ENCODE measurements around the gene AMN. TPM values are rescaled to one million over a fixed set of nuclear protein-coding genes. Genes with fewer than 3 reads are reported as not detected.

The AMN gene
- total RNA-seq, 4 donors from 2014 or later: 0.21 TPM; not detected in 3

DNA sequence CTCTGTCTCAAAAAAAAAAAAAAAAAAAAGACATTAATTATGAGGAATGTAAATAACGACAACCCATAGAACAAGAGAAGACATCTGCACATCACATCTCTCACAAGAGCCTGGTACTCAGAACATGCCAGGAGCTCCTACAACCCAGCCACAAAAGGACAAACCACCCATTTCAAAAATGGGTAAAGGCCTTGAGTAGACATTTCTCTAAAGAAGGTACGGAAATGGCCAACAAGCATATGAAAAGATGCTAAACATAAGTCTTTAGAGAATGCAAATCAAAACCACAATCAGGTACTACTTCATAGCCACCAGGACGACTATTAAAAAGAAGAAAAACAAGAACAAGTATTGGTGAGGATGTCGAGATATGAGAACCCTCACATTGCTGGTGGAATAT lies 13.3 kb downstream of the AMN start:
- Histone ChIP-seq H3K4me3 (no peak overlapping the region), H3K27me3 (peaks cover 0 to 2% of the 10 kb centered on the region in 2 donors), H3K4me1 (peaks cover 0 to 3% (median 2%) of the 10 kb centered on the region in 4 donors), H3K9me3 (no peaks in the 10 kb centered on the region), H3K27ac (no peak overlapping the region), H3K36me3 (peaks cover 2 to 93% (median 10%) of the 10 kb centered on the region in 3 donors)
- DNase-seq (ENCODE audit: low spot score in 2 of 2): no peak
- 88 to 92% methylated on average over 4 of the region's 4 CpGs for WGBS, 2 donors
- TF ChIP-seq EP300 (IDR thresholded peaks at IDR 0.05): no peak
- no peak for TF ChIP-seq POLR2A (IDR thresholded peaks at IDR 0.05)
- TF ChIP-seq, protein P1, sequence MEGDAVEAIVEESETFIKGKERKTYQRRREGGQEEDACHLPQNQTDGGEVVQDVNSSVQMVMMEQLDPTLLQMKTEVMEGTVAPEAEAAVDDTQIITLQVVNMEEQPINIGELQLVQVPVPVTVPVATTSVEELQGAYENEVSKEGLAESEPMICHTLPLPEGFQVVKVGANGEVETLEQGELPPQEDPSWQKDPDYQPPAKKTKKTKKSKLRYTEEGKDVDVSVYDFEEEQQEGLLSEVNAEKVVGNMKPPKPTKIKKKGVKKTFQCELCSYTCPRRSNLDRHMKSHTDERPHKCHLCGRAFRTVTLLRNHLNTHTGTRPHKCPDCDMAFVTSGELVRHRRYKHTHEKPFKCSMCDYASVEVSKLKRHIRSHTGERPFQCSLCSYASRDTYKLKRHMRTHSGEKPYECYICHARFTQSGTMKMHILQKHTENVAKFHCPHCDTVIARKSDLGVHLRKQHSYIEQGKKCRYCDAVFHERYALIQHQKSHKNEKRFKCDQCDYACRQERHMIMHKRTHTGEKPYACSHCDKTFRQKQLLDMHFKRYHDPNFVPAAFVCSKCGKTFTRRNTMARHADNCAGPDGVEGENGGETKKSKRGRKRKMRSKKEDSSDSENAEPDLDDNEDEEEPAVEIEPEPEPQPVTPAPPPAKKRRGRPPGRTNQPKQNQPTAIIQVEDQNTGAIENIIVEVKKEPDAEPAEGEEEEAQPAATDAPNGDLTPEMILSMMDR (IDR thresholded peaks at IDR 0.05): no peak

DNA sequence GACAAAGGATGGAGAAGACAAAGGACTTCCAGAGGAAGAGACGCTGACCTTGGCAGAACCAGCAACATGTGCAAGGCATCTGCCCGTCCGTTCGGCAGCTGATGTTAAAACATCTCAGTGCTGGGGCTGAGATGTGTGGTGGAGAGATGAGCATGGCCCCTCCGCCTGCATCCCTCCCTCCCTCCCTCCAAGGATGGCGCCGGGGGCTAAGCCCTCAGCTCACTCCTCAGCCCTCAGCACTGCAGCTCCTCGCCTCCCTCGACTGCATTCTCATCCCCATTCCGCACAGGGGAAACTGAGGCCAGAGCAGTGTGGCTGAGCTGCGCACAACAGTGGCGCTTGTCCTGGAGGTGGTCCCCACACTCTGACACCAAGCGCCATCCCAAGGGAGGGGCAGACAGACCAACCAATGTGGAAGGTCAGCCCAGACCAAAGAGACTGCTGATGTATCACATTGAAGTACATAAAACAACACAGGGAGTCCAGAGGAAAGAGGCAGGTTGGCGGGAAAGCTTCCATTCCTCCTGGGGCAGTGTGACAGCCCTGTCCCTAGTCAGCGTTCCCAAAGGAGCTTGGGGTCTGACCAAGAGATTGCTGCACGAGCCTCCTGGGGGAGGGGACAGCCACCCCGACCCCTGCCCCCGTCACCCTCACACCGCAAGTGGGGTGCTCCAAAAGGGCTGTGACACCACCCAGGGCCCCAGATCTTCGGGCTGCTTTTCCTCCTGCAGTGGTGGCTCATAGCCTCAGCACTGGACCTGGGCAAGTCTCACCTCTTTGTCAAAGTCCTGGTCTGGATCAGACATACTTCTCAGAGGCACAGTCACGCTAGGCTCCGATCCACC lies 15.1 kb downstream of the AMN start:
- H3K4me1 ChIP-seq: peaks cover 0 to 11% (median 0%) of the 10 kb centered on the region in 4 donors
- H3K27ac ChIP-seq: no peak overlapping the region
- no peak for TF ChIP-seq EP300 (IDR thresholded peaks at IDR 0.05)
- no peak for TF ChIP-seq POLR2A (IDR thresholded peaks at IDR 0.05)
- TF ChIP-seq, protein P1 (IDR thresholded peaks at IDR 0.05): no peak
- no peak overlapping the region for H3K4me3 ChIP-seq
- H3K9me3 ChIP-seq: no peaks in the 10 kb centered on the region
- H3K36me3 ChIP-seq: peaks cover 4 to 97% (median 10%) of the 10 kb centered on the region in 3 donors
- WGBS, 2 donors: 87 to 88% methylated on average over 22 of the region's 22 CpGs
- no peak for DNase-seq (ENCODE audit: low spot score in 2 of 2)
- H3K27me3 ChIP-seq: no peaks in the 10 kb centered on the region

DNA sequence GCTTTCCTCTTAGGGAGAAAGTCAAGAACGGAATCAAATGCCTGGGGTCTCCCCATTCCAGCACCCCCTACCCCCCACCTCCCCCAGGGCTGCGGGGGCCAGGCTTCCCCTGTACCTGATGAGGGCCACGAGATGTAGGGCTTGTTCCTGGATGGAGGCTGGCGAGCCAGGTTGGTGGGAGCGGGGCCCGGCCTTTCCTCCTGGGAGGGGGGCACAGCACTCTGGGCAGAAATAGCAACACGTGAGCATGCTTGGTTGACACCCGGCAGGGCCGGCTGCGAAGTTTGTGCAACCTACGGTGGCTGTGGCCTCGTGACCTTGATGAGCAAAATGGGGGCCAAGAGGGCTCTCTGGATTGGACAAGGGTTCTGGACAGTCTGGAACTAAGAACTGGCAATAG lies 15.7 kb downstream of the AMN start:
- Histone ChIP-seq H3K36me3 (peaks cover 4 to 97% (median 10%) of the 10 kb centered on the region in 3 donors), H3K27me3 (no peaks in the 10 kb centered on the region), H3K4me3 (no peak overlapping the region), H3K4me1 (peaks cover 0 to 11% (median 0%) of the 10 kb centered on the region in 4 donors), H3K27ac (no peak overlapping the region), H3K9me3 (no peaks in the 10 kb centered on the region)
- TF ChIP-seq EP300 (IDR thresholded peaks at IDR 0.05) (no peak), POLR2A (IDR thresholded peaks at IDR 0.05) (no peak)
- TF ChIP-seq, protein P1 (IDR thresholded peaks at IDR 0.05): no peak
- 93 to 97% methylated on average over 11 to 12 of the region's 12 CpGs for WGBS, 2 donors
- DNase-seq (ENCODE audit: low spot score in 2 of 2): no peak

DNA sequence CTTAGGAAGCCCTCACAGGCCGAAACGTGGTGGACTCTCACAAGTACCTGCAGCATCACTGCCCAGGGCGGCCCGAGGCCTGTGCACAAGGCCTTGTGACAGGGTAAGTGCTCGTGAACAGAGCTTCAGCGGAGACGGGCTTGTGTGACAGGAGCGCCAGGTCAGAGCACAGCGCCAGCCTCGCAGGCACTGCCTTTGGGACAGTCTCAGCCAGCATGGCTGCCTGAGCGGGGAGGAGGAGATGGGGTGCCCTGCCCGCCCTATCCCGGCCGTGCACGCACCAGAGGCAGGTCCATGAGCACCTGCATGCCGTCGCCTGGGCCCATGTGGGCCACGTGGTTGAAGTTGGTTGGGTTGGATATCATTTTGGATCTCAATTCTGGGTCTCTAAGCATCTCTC lies 16.9 kb downstream of the AMN start:
- no peaks in the 10 kb centered on the region for H3K9me3 ChIP-seq
- no peak overlapping the region for H3K27ac ChIP-seq
- no peak overlapping the region for H3K4me3 ChIP-seq
- H3K27me3 ChIP-seq: no peaks in the 10 kb centered on the region
- H3K36me3 ChIP-seq: peaks cover 4 to 97% (median 10%) of the 10 kb centered on the region in 3 donors
- TF ChIP-seq, protein P1 (IDR thresholded peaks at IDR 0.05): no peak
- no peak for TF ChIP-seq POLR2A (IDR thresholded peaks at IDR 0.05)
- WGBS, 2 donors: 95 to 96% methylated on average over 17 to 18 of the region's 18 CpGs
- peaks cover 0 to 11% (median 0%) of the 10 kb centered on the region in 4 donors for H3K4me1 ChIP-seq
- no peak for DNase-seq (ENCODE audit: low spot score in 2 of 2)

DNA sequence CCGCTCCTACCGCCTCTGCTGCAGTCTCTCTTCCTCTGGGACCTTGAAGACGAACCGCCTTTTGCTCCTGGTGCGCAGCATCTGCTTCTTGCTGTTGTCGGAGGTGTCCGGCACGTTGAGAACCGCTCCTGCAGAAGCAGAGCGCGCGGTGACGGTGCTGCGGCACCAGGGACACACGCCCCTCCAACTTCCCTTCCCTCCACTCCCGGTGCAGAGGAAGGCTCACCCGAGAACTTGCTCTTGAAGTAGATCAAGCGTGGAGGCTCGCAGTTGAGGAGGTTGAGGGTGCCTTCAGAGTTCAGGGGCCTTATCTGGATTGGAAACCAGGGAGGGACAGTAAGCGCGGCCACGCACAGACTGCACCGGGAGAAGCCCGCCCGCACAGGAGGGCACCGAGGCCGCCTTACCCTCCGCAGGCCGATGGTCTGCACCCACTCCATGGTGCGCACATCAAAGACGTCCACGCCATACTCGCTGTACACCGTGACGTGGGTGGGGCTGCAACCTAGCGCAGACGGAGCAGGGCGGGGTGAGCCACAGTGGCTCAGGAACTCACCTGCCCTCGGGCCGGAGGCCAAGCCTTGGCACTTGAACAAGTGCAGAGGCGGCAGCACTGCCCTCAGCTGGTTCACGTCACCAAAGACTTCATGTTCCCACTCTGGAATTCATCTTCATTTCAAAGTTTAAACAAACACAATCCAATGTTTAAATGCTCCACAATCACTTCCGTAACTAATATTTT lies 17.5 kb downstream of the AMN start:
- Histone ChIP-seq H3K27me3 (no peaks in the 10 kb centered on the region), H3K36me3 (peaks cover 4 to 98% (median 10%) of the 10 kb centered on the region in 3 donors), H3K4me1 (peaks cover 0 to 11% (median 0%) of the 10 kb centered on the region in 4 donors), H3K9me3 (no peaks in the 10 kb centered on the region), H3K27ac (no peak overlapping the region), H3K4me3 (no peak overlapping the region)
- no peak for DNase-seq (ENCODE audit: low spot score in 2 of 2)
- TF ChIP-seq EP300 (IDR thresholded peaks at IDR 0.05) (peak in 1 of 2 donors; percentile 15), POLR2A (IDR thresholded peaks at IDR 0.05) (no peak)
- TF ChIP-seq, protein P1 (IDR thresholded peaks at IDR 0.05): no peak
- 92% methylated on average over 27 to 43 of the region's 43 CpGs for WGBS, 2 donors
